Stimulated activated CD4-positive, alpha-beta T cell treated with anti-CD3 and anti-CD28 coated beads, TNF-alpha, amount 100 ng/mL, for 1 hour (primary cell): ENCODE results near the gene RADIL.

Experiments used
- DNase-seq, 3 donors: peaks; one replicate each; pipeline ENCODE4 v3.0.0-alpha.2; 2020; ENCODE audit warnings: low read depth in 3 of 3, low spot score in 1 of 3

Gene RADIL

DNA sequence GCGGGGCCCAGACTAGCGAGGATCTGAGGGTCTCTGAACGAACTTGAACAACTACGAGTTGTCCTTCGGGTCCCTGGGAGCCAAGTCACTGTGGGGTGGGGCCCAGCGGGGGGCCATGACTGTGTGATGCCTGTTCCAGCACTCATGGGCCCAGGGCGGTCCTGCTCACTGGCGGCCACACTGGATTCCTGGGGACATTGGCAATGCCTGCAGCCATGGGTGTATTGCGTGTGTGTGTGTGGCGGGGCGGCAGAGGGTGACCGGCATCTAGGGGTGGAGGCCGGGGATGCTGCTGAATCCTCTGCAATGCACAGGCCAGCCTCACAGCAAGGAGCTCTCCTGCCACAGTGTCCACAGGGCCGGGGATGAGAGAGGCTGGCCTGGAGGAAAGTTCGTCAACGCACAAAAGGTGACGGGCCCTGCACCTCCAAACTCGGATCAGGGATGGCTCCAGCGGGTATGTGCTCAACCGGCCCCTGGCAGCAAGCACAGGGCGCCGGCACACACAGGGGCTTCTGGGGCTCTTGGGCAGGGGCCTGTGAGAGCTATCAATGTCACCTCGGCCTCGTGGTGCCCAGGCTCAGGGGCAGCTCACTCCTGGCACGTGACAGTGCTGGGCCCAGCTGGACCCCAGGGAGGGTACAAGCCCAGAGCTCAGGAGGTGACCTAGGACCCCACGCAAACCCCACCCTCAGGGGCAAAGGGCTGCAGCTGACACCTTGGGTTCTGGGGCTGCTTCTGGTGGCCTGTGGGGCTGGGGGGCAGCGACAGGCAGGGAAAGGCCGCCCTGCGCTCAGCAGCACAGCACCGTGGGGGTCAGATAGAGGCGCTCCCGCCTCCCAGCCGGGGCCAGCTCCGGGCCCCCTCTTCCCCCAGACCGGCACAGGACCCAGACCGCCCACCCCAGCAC lies 49.6 kb downstream of the RADIL start:
- no peak for DNase-seq

DNA sequence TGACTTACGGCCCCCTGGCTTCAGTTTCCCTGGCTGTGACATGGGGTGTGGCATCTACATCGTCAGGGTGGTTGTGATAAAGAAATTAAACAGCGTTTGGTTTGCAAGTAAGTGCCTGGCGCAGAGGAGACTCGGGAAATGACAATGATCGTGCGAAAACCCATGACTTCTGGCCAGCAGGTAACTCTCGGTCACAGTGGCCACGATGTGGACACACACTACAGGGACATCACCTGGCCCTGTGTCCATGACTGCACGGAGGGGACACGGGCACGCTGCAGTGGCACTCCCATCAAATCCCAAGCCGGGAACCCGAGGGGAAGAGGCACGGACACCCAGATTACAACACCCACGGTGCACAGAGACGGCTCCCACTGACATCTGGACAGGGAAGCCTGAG lies 50.3 kb downstream of the RADIL start:
- no peak for DNase-seq

DNA sequence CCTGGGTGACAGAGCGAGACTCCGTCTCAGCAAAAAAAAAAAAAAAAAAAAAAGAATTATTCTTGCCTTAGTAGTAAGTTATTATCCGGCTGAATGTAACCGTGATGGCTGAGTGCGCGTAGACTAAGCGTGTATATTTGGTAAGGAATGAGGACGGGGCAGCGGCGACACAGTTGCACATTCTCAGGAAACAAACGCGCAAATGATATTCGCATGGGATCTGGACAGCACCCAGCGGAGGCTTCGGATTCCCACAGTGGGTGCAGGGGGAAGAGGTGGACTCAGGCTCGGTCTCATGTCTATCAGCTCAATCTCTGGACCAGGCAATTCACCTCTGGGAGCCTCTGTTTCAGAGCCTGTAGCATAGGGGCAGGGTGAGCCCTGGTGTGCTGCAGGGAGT lies 50.8 kb downstream of the RADIL start:
- no peak for DNase-seq

DNA sequence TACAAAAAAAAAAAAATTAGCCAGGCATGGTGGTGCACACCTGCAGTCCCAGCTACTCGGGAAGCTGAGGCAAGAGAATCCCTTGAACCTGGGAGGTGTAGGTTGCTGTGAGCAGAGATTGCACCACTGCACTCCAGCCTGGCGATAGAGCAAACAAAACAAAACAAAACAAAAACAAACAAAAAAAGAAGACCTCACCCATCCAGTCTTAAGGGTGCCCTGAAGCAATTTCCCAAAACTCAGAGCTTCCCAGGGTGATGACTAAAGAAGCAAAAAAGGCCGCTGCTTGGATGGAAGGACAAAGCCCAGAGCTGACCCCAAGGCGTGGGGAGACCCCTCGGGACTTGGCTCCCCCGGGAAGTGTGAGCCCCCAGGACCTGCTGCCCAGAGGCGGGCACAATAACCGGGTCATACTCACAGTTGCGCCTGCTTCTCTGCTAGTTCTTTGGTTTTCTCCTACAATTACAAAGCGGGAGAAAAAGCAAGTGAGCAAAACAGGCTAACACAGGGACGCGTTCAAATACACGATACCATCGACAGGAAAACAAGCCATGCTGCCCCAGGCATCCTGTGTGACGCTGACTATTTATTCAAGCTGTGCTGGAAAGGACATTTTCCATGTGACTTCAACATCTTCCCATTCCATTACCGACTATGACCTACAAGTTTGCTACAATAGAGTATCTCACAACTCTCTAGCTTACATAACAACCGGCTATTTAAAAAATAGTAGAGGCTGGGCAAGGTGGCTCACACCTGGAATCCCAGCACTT lies 51.6 kb downstream of the RADIL start:
- no peak for DNase-seq

DNA sequence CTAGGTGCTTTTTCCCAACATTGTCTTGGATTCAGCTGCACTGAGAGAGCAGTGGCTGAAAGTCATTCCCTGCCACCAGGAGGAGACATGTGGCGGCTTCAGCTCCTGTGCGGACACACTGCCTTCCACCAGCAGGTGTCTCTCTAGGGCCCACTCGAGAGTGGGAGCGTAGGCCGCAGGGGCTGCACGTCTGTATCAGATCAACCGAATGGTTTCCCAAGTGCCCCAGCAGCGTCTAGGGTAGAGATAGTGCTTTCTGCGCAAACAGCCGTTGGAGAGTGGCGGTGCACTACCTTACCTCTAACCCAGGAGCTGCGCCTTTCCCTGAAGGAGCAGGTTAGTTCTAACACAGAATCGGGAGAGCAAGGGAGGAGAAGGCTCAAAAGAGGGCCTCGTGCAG lies 53.3 kb downstream of the RADIL start:
- DNase-seq = peak in 2 of 3 donors; percentile 8 to 38

DNA sequence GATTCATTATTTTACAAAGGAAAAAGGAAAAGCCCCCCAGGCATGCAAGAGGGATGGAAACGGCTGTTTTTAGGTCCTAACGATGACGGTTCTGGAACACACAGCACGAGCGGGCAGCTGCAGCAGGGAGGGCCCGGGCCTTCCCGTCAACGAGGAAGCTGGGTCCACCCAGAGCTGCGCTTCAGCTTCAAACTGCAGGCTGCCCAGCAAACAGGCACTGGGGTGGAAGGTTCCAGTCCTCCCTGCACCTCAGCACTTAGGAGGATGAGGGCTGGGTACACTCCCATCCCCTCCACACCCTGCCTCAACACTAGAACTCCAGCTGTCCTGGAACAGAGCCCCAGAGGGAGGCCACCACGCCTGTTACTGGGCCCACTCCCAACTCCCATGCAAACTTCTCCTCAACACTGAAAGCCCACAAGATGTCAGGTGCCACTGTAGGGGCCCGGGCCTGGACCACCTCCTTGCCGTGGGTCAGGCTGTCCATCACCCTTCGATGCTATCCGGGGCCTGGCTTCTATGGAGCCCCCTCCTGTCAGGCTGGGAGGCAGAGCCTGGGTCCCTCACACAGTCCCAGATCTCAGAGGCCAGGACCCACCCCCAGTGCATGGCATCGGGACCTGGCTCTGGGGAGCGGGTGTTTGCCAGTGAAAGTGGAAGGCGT lies 54.7 kb downstream of the RADIL start:
- DNase-seq = no peak

DNA sequence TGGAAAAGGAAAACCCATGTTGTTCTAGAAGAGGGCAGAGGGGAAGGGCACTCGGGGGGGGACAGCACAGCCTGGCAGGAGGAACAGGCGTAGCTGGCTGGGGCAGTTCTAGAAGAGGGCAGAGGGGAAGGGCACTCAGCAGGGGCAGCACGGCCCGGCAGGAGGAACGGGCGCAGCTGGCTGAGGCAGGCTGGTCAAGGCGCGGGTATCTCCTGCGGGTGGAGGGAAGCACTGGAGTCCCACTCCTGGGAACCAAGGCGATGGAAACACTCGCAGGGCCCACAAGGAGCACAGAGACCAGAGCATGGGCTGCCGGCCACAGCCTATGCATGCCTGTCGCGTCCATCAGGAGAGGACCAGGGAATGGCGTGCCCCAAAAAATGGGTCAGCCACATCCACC lies 58.4 kb downstream of the RADIL start:
- no peak for DNase-seq

DNA sequence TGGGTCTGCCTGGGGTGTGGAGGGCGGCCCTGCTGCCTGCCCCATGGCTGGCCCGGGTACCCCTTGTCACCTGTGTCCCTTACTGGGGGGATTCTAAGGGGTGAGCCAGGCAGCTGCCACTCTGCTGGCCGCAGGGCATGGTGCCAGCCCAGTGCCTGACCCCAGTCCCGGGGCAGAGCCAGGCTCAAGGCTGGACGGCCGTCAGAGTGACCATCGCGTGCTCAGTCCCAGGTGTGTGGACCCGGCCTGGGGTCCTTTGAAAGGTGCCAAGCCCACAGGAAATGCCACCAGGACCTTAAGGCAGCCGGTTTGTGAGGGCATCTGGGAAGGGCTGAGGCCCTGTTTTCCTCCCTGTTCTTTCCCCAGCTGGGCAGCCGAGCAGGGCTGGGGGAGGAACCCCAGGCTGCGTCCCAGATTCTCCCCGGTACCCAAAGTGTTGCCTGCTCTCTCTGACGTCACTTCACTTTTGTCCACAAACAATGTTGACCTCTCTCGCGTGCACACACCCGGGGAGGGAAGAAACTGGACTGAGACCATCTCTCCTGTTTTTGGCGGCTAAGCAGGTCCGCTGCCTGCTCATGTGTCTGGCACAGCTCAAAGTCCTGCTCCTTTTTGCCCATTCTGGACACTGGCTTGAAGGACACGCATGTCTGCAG lies 59.3 kb downstream of the RADIL start:
- DNase-seq = no peak

DNA sequence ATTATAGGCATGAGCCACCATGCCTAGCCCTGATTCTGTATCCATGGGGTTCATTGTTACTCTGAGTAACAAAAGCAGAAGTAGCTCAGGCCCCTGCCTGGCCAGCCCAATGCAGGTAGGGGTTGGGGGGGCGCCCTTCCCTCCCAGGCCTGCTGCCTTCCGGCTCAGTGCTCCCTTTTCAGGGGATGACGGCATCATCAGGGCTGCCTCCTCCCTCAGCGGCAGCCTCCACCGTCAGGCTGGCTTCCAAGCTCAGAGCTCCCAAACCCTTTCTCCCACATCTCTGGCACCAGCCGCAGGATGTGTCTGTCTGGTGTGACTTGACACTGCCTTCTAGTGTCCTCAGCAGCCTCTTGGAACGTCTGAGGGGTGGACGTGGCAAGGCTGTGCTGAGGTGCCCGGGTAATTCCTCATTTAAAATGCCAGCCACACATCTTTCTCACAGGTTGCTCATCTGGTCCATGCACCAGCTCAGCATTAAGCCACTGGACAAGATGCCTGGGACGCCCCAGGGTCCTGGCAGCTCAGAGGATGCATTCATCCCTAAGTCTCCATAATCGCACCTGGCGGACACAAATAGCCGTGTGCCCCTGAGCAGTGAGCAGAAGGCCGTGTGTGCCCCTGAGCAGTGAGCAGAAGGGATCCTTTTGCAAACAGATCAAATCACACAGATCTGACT lies 59.9 kb downstream of the RADIL start:
- DNase-seq = no peak

DNA sequence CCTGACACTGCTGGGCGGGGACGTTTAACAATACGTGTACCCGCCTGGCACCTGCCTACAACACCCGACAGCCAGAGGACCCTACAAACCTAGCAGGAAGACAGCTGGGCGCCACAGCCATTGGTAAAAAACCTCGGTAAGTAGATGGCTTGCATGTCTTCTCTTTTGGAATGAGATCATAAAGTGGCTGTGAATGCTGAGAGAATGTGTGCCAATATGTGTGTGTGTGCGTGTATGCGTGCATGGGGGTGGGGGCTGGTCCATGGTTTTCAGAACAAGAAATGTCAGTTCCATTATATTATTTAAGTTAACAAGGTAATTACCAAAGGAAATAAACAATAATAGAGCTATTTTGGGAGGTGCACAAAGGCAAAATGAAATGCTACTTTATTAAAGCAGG lies 60.8 kb downstream of the RADIL start:
- no peak for DNase-seq

DNA sequence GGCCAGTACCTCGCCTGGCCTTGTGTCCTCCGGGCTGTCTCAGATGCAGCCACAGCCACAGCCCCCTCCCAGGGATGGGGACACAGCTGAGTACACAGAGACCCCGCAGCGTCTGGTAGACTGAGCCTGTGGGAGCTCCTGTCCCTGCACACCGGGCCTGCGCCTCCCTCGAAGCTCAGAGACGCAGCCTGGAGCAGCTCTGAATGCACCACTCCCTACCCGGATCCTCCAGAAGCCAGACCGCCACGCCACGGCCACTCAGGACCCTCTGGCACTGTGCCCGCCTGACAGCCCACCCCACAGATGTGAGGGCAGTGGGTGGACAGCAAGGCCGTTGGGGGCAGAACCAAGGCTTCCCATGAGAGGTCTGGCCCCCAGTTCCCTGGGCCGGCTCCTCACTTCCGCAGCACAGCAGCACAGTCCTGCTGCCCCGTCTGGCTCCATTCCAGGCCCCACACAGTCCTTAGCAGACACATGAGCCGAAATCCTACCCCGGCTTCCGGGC lies 62.5 kb downstream of the RADIL start:
- no peak for DNase-seq

DNA sequence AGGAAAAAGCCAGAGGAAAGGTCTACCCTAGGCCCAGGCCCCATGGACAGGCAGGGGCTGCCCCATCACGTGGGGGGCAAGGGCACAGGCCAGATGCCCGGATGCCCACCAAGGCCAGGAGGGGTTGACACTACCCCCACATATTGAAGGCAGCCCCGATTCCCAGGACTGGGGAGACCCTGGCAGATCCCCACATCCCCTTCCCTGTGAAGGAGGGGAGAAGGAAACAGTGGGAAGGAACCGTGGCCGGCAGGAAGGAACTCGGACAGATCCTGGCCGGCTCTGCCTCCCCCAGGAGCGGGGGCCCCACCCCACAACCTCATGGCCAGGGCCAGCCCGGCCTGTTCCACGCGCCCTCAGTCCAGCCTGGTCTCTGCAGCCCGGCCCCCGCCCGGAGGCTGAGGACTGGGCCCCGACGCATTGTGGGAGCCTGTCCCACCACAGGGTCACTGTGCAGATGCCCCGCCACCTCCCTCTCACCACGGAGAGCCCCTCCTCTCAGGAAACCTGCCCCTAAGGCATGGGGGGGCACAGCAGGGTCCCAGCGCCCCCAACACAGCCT lies 63.0 kb downstream of the RADIL start:
- DNase-seq = no peak

DNA sequence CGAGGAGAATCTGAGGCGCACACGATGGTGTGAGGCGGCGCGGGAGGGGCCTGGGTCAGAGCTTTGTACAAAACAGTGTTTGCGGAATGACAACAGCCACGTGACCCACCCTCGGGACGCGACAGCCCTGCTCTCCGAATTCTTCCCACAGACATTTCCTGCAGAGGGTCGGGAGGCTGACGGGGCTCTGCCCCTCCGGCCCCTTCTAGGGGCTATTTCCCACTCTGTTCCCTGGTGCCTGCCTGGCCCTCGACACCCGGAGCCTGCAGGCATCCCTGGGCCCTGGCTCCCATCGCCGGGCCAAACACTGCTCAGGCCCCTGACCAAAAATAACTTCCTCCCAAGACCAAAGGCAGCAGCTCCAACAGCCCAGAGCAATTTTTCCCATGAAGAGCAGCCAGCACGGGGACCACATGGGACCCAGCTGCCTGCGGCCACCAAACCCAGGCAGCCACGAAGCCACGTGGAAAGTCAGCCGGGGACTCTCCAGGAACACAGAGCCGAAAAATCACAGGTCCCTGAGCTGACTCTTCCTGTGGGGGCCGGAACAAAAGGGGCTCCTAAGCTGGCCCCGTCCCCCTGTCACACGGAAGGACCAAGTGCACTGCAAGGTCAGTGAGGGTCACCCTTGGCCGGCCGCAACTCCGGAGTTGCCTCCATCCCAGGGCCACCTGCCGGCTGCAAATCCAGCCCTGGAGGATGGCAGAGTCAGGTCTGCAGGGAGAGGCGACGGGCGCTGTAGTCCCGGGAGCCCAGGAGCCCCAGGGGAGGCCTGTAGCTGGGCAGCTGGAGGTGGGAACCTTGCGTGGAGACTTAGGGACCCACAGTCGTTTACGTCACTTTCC lies 63.7 kb downstream of the RADIL start:
- DNase-seq = no peak

DNA sequence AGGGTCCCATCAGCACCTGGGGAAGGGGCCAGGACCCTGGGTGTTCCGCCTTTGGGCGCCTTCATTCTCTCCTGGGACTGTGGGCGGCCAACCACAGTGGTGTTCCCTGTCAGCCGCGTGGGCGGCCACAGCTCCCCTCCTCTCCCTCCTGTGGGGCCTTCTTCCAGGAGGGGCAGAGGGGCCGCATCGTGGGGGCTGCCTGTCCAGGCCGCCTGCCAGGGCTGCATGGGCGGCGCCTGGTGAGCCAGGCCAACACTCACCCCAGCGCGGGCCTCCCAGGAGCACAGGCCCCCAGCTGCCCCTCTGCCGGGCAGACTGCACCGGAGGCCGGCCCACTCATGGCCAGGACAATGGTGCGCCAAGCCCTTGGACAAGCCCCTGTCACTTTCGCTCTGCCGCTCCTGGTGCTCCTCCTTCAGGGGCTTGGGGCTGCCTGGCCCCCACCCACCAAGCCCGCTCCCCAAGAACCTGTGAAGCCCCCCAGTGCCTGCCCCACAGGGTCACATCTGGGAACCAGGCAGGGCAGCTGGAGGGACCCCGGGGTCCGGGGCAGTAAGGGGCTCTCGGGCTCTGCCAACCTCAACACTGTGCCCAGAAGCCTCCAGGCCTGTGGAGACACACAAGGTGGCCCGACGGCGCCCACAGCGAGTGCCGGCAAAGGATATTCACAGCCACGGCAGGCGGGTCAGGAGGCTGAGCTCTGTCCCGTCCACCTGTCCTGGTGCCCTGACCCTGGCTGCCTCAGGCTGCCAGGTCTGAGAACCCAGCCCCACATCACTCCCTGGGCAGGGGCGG lies 65.3 kb downstream of the RADIL start:
- no peak for DNase-seq

DNA sequence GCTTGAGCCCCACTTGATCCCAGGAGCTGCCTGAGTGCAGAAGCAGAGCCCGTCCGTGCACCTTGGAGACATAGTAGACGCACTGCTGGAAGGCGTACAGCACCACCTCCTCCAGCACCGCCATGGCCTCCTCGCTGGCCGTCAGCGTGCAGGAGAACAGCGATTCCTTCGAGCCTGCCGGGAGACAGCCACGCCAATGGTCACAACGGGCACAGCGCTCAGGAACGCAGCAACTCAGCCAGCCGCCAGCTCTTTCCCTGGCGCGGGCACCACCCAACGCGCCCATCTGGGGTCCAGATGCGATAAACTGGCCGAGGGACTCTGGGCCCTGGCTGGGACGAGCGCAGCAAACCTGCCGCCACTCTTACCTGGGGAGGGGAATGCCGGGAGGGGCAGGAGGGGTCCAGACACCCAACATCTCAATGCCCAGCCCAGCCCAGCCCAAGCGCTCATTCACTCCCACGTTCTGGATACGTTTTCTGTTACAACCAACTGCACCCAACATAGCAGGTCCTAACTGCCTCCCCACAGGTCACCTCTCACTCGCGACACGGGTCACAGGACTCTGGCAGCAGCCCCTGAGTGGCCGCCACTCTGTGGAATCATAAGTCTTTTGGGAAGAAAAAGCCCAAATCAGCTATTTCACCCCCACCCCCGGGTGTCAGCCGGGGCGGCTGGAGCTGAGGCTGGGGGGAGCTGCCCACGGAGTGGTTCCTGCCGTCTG lies 66.2 kb downstream of the RADIL start:
- no peak for DNase-seq

DNA sequence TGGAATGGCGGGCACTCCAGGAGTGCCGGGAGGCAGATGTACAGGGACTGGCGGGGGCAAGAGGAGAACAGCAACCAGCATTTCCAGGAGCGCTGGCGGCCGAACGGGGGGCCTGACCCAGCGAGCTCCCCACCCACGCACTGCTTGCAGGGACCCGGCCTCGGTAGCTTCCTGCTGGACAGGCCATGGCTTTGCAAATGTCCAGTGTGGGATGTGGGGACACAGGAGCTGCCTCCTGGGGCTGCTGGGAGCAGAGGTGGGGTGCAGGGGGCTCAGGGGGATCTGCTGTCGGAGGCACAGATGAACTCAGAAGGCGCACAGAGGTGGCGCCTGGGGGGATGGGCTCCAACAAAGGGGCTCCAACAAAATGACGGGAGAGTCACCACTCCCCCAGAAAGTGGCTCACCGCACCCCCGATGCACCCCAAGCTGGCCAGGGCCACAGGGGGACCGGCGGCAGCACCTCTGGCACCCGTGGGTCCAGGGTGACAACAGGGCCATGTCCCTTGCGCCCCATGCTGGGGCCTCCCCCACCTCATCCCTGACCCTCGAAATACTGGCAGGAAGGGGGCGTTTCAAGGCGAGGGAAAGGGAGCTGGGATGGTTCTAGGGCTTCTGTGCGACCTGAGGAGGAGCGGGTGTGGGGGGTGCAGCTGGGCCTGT lies 67.0 kb downstream of the RADIL start:
- DNase-seq = no peak
